ENCODE data around the gene BMPR1A.
"Not testable (repeated sequence)": the region's sequence is repeated elsewhere in the genome, so short reads cannot be mapped to it uniquely, and the experiment has no call there.

BMPR1A gene

DNA sequence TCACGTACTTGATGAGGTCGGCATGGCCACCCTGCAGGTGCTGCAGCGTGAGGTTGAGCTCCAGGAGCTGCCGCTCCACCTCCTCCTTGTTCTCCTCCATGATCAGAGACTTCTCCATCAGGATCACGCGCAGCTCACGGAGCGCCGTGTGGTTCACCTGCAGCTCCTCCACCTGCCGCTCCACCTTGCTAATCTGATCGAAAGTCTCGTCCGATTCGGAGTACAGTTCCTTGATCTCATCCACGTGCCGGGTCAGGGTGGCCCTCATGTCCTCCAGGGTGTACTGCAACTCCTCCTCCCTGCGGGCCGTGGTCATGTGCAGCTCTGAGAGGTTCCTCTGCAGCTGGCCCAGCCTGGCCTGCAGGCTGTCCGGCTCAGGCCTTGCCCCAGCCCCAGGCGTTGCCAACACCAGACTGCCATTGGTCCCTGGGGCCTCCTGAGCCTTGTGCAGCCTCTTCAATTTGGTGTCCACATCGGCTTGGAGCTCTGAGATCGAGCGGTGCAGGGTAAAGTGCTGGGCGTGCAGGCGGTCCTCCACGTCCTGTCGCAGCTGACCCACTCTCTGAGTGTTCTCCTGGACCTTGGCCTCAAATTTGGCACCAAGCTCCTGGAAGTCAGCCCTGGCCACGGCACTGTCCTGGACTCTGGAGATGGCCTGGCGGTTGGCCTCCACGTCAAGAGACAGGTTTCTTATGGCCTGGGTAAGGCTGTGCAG lies 187.1 kb downstream of the BMPR1A start:
- DNase-seq: no peak

- no peak for DNase-seq
Observed at GRCh38 chr10:86944031-86944419, 187.6 kb downstream of the BMPR1A start.

DNA sequence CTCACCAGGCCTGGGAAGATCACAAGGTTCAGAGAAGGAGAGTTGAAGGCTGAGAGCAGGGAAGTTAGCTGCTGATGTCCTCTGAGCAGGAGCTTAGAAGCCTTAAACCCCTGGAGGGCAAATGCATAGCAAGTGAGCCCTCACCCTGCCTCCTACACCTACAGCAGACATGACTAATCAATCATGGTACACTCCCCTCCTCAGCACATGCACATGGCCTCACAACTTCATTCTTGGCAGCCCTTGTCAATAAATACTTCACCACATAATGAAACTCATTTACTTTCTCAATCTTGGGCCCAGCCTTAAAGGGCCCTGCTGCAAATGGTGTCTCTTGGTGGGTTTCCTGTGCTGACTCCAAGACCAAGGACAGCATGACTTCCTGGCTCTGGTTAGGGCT lies 188.1 kb downstream of the BMPR1A start:
- no peak for DNase-seq

DNA sequence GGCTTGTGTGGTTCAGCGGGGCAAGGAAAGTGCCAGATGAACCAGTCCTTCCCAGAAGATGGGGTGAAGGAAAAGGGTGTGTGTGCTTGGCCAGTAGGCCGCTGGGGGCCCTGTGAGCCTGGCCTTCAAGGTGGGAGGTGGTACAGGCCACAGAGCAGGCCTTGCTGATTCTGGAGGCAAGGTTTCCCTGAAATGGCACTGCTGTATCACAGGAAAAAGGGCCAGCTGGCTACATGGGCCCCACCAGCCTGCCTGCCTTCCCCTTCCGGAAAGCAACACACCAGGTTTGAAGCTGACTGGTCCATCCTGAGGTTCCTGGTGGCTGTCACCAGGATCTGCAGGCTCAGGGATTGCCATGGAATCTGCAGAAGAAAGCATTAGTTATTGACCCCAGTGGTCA lies 188.5 kb downstream of the BMPR1A start:
- no peak for DNase-seq

DNA sequence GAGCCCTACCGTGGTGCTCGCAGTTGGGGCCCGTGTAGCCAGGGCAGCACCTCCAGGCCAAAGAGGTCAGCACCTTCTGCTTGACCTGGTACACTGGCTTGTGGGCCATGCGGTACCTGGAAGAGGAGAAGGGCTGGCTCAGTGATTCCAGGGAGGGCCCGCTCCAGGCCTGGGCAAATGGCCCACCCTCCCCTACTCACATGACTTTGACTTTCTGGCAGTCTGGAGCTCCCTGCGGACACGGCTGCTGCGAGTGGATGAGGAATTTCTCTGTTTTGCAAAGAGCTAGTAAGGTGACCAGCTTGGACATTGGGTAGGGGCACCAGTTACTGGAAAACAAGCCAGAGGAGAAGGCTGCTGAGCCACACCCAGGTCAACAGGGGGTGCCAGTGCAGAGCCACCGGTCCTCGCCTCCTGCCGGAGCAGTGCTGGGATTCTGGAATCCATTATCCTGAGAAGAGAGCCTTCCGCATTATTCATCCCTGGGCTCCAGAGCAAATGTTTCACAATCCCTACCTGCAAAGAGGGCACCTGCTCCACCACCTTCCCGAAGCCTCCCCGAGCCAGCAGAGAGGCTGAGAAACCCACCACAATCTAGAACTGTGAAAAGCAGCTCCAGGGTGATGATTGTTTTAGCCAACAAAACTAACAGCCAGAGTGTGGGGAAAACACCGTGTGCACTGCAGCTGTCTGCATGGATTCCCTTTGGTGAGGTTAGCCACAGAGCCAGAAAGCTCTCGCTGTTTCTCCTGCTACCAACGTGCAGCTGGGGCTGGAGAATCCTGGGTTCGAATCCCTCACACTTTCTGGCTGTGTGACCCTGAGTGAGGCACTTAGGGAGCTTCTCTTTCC lies 189.2 kb downstream of the BMPR1A start:
- DNase-seq: no peak

- DNase-seq: no peak
Observed at GRCh38 chr10:86946213-86947155, 190.1 kb downstream of the BMPR1A start.

- not testable (repeated sequence) for DNase-seq
Observed at GRCh38 chr10:86947806-86948205, 191.4 kb downstream of the BMPR1A start.

- DNase-seq: no peak
Observed at GRCh38 chr10:86950349-86950748, 193.9 kb downstream of the BMPR1A start.

DNA sequence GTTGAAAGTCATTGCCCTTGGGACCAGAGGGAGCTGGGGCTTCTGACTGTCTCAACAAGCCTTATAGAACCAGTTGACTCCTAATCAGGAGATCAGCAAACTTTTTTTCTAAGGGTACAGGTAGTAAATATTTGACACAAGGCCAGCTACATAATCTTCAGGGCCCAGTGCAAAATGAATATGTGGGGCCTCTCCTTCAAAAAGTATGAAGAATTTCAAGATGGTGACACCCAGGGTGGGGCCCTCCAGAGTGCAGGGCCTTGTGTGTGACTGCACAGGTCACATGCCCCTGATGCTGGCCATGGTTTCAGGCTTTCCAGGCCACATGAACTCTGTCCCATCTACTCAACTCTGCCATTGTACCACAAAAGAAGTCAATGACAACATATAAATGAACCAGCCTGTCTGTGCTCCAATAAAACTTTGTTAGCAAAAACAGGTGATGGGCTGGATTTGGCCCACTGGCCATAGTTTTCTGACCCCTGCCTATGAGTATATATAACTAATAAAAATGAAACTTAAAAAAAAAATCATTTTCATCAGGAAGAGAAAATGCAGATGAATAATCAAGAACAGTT lies 194.9 kb downstream of the BMPR1A start:
- no peak for DNase-seq

DNA sequence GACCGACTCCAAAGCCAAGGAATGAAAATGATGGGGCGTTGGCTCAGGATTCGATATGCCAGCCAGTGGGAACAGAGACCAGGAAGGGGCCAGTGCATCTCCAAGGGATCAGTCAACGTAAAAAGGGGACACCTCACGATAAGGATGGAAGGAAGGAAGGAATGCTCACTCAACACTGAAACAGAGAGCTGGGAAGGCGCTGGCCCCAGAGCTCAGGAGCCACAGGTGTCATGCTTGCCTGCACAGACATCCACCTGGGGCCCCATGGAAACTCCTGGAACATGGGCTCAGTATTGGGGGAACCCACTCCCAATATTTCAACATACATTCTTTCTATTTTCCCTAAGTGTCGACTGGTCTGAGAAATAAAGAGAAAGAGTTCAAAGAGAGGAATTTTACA lies 195.7 kb downstream of the BMPR1A start:
- DNase-seq: no peak

- not testable (repeated sequence) for DNase-seq
Observed at GRCh38 chr10:86952697-86953096, 196.3 kb downstream of the BMPR1A start.

DNA sequence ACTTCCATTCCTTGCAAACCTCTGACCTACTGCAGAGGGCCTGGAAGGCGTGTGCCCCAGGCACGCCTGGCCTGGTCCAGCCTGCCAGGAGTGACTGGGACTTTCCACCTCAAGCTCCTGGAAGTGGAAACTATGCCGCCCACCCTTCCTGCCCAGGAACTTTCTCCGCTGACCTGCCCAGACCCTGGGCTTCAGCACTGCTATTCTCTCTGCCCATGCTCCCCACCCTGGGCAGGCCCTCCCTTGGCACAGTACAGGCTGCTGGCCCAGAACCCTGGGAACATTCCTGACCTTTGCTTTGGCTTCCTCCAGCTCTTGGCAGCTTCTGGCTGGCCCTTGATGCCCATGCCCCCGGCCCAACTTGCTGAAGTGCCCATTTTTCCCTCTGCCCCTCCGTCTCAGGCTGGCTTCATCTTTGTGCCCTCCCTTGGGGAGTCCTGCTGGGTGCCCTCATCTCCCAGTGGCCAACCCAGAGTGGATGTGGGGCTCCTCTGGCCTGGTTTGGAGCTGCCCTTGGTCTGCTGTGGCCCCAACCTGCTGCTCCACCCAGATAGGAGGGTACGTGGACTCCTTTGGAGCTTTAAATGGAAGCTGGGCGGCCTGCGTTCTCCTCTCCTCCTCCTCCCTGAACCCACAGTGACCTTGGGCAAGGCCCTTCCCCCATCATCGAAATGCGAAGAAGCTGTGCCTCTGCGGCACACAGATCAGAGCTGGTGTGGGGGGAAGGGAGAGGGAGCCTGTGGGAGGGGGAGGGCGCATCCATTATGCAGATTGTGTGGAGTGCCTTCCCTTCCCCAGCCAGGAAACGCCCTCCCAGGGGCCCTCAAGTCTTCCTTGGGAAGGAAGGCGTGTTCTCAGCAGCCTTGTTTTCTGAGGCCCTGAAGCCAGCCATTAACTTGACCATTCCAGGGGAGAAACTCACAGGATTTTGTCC lies 197.6 kb downstream of the BMPR1A start:
- DNase-seq: no peak

GRCh38 chr10:86954681-86955500 lies 198.5 kb downstream of the BMPR1A start:
- no peak for DNase-seq

DNA sequence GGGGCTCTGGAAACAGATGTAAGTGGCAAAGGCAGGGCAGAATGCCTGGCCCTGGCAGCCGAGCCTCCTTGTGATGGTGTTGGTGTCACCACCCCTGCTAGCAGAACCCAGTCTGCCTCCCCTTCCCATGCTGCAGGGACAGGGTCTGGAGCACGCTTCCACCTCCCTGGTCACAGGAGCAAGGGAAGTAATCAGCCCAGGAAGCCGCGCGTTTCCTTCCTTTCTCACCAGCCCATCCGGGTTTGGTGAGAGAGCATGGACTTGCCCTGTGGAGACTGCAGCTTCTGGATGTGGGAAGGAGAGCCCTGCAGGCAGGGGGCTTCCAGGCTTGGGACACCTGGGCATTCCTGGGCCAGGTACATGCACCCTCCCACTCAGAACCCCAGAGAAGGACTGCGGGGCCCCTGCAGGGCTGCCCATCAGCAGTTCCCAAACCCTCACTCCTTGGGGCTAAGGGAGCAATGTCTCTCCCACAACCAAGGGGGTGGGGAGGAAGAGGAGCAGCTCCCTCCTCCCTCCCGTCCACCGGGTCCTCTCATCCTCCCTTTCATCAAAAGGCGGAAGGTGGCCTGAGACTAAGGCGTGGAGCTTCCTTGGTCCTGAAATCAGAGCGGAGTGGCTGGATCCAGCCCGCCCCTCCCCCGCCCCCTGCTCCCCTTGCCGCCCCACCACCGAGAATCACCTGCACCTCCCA lies 199.2 kb downstream of the BMPR1A start:
- DNase-seq: no peak

GRCh38 chr10:86956195-86956847 lies 199.9 kb downstream of the BMPR1A start:
- no peak for DNase-seq

- DNase-seq: no peak
Observed at GRCh38 chr10:86956848-86957448, 200.5 kb downstream of the BMPR1A start.

- DNase-seq: no peak
Observed at GRCh38 chr10:86957471-86958115, 201.2 kb downstream of the BMPR1A start, which contains the start of gene MMRN2. TSS of gene MMRN2 (minus strand) at chr10:86957615. CDS start at chr10:86957541, 74 bp downstream.

Data from COR-L47 (cell line).